Measurements from ENCODE around the gene SEC61G. TPM values are rescaled to one million over a fixed set of nuclear protein-coding genes. Genes with fewer than 3 reads are reported as not detected.

Gene SEC61G
- polyA plus RNA-seq, 1 experiment: 344 TPM

DNA sequence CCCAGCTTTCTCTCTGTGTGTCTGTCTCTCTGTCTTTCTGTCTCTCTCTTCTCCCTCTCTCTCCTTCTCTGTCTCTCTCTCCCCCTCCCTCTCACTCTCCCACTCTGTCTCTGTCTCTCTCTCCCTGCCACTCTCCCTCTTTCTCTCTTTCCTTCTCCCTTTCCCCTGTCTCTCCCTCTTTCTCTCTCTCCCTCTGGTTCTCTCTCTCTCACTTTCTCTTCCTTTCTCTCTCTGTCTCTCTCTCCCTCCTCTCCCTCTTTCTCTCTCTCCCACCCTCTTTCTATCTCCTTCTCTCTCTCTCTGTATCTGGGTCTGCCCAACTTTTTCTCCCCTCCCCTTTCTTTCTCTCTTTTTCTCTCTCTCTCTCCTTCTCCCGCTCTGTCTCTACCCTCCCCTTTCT lies 36.5 kb downstream of the SEC61G start:
- CTCF ChIA-PET: no interaction called here
- Histone ChIP-seq H3K9me3 (ENCODE audit: control insufficient read depth, insufficient read depth, low read length) (no peaks in the 10 kb centered on the region), H3K27me3 (ENCODE audit: control insufficient read depth, insufficient read depth, low read length) (no peaks in the 10 kb centered on the region), H3K27ac (ENCODE audit: low read depth, low read length) (no peak overlapping the region), H3K4me3 (ENCODE audit: low read depth, low read length) (no peak overlapping the region)
- TF ChIP-seq, protein P1, sequence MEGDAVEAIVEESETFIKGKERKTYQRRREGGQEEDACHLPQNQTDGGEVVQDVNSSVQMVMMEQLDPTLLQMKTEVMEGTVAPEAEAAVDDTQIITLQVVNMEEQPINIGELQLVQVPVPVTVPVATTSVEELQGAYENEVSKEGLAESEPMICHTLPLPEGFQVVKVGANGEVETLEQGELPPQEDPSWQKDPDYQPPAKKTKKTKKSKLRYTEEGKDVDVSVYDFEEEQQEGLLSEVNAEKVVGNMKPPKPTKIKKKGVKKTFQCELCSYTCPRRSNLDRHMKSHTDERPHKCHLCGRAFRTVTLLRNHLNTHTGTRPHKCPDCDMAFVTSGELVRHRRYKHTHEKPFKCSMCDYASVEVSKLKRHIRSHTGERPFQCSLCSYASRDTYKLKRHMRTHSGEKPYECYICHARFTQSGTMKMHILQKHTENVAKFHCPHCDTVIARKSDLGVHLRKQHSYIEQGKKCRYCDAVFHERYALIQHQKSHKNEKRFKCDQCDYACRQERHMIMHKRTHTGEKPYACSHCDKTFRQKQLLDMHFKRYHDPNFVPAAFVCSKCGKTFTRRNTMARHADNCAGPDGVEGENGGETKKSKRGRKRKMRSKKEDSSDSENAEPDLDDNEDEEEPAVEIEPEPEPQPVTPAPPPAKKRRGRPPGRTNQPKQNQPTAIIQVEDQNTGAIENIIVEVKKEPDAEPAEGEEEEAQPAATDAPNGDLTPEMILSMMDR (IDR thresholded peaks at IDR 0.05; ENCODE audit: low read depth, low read length): no peak
- no peak for DNase-seq (ENCODE audit: low read depth, low spot score)
- POLR2A ChIA-PET: no interaction called here

GRCh38 chr7:54722026-54722425 lies 37.0 kb downstream of the SEC61G start:
- DNase-seq (ENCODE audit: low read depth, low spot score): no peak
- ChIA-PET CTCF (no interaction called here), POLR2A (no interaction called here)
- TF ChIP-seq, protein P1 (IDR thresholded peaks at IDR 0.05; ENCODE audit: low read depth, low read length): no peak
- Histone ChIP-seq H3K9me3 (ENCODE audit: control insufficient read depth, insufficient read depth, low read length) (no peaks in the 10 kb centered on the region), H3K27me3 (ENCODE audit: control insufficient read depth, insufficient read depth, low read length) (no peaks in the 10 kb centered on the region), H3K27ac (ENCODE audit: low read depth, low read length) (no peak overlapping the region), H3K4me3 (ENCODE audit: low read depth, low read length) (no peak overlapping the region)

GRCh38 chr7:54719974-54720373 lies 39.0 kb downstream of the SEC61G start:
- TF ChIP-seq, protein P1 (IDR thresholded peaks at IDR 0.05; ENCODE audit: low read depth, low read length): no peak
- ChIA-PET CTCF (no interaction called here), POLR2A (no interaction called here)
- no peaks in the 10 kb centered on the region for H3K27me3 ChIP-seq (ENCODE audit: control insufficient read depth, insufficient read depth, low read length)
- no peaks in the 10 kb centered on the region for H3K9me3 ChIP-seq (ENCODE audit: control insufficient read depth, insufficient read depth, low read length)
- no peak for DNase-seq (ENCODE audit: low read depth, low spot score)
- H3K27ac ChIP-seq (ENCODE audit: low read depth, low read length): no peak overlapping the region
- H3K4me3 ChIP-seq (ENCODE audit: low read depth, low read length): no peak overlapping the region

DNA sequence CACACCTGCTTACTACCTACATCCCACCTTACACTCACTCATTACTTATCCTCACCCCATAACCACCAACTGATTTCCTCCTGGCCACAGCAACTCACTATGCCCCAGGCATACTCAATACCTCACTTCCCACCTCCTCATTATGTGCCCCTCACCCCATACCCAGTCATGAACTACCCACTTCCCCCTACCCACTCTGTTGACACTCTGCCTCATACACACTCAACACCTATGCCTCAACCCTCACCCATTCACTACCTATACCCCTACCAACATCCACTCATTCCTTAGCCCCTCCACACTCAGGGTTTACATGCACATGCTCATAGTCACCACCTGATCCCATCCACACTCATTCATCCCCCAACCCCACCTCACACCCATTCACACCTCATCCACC lies 39.6 kb downstream of the SEC61G start:
- ChIA-PET POLR2A (no interaction called here), CTCF (no interaction called here)
- no peak for DNase-seq (ENCODE audit: low read depth, low spot score)
- Histone ChIP-seq H3K9me3 (ENCODE audit: control insufficient read depth, insufficient read depth, low read length) (no peaks in the 10 kb centered on the region), H3K27ac (ENCODE audit: low read depth, low read length) (no peak overlapping the region), H3K4me3 (ENCODE audit: low read depth, low read length) (no peak overlapping the region), H3K27me3 (ENCODE audit: control insufficient read depth, insufficient read depth, low read length) (no peaks in the 10 kb centered on the region)
- TF ChIP-seq, protein P1 (IDR thresholded peaks at IDR 0.05; ENCODE audit: low read depth, low read length): no peak

DNA sequence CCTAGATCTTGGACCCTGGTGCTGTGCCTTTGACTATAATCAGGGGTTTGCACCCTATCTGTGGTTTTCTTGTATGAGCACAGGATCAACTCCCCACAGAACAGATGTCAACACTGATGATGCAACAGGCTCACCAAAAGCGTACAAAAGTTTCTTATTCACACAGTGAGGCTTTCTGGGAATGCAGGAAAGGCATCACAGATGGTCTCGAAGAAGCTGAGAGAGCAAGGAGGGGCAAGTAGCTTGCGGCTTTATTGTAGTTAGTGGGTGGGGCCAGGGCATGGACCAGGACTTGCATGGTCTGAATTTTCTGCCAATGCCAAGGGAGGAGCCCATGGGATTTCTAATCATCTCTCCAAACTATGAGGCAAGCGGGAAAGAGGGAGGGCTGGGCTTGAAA lies 46.2 kb downstream of the SEC61G start:
- POLR2A ChIA-PET: no interaction called here
- H3K4me3 ChIP-seq (ENCODE audit: low read depth, low read length): no peak overlapping the region
- H3K27ac ChIP-seq (ENCODE audit: low read depth, low read length): no peak overlapping the region
- CTCF ChIA-PET: no interaction called here
- no peaks in the 10 kb centered on the region for H3K27me3 ChIP-seq (ENCODE audit: control insufficient read depth, insufficient read depth, low read length)
- DNase-seq (ENCODE audit: low read depth, low spot score): no peak
- TF ChIP-seq, protein P1 (IDR thresholded peaks at IDR 0.05; ENCODE audit: low read depth, low read length): no peak
- no peaks in the 10 kb centered on the region for H3K9me3 ChIP-seq (ENCODE audit: control insufficient read depth, insufficient read depth, low read length)
